Hematopoietic multipotent progenitor cell treated with erythropoietin and hydrocortisone succinate and interleukin-3 and kit ligand, for 15 days (in vitro differentiated cells): ENCODE measurements around the gene PDZD8.
A peak's percentile ranks its signal among the peaks of the same experiment; 100 is the strongest.

Source experiments
- DNase-seq: peaks from one replicate; pipeline ENCODE4 v3.0.0-alpha.2; 2015; ENCODE audit warnings: low spot score

PDZD8 gene, protein sequence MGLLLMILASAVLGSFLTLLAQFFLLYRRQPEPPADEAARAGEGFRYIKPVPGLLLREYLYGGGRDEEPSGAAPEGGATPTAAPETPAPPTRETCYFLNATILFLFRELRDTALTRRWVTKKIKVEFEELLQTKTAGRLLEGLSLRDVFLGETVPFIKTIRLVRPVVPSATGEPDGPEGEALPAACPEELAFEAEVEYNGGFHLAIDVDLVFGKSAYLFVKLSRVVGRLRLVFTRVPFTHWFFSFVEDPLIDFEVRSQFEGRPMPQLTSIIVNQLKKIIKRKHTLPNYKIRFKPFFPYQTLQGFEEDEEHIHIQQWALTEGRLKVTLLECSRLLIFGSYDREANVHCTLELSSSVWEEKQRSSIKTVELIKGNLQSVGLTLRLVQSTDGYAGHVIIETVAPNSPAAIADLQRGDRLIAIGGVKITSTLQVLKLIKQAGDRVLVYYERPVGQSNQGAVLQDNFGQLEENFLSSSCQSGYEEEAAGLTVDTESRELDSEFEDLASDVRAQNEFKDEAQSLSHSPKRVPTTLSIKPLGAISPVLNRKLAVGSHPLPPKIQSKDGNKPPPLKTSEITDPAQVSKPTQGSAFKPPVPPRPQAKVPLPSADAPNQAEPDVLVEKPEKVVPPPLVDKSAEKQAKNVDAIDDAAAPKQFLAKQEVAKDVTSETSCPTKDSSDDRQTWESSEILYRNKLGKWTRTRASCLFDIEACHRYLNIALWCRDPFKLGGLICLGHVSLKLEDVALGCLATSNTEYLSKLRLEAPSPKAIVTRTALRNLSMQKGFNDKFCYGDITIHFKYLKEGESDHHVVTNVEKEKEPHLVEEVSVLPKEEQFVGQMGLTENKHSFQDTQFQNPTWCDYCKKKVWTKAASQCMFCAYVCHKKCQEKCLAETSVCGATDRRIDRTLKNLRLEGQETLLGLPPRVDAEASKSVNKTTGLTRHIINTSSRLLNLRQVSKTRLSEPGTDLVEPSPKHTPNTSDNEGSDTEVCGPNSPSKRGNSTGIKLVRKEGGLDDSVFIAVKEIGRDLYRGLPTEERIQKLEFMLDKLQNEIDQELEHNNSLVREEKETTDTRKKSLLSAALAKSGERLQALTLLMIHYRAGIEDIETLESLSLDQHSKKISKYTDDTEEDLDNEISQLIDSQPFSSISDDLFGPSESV

DNA sequence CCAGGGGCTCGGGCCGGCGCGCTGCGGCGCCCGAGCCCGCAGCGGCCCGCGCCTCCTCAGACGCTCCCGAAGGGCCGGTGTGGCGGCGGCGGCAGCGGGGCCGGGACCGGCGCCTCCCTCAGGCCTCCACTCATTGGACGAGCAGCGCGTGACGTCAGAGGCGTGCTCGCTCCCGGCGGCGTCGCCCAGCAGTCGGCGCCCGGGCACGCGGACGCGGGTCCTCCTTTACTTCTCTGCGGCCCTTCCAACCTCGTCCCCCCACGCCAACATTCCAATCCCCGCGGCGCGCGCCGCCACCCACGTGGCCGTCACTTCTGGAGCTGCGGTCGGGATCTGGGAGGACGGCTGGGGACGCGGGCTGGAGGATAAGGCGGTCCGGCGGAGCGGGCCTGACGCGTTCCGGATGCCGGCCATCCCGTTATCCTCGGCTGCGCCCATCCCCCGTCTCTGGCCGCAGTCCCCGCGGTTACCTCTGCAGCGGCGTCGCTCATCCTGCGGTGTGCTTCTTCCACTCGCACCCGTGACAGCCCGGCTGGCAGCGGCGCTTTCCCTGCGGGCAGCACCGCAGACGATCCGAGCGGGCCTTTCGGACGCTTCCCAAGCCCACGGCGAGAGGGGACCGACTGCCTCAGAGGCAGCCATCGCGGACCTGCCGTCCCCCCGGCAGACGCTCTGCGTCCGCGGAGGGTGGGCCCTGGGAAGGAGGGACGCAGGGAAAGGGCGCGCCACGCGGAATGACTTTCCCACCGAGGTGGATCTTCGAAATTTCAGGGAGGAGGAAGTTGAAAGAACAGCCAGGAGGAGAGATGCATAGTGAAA, at the start of gene PDZD8:
TSS of gene PDZD8 (minus strand) at position 81 of the 819 bp plus-strand sequence. CDS start 213 bp downstream, outside the sequence.
- peak; percentile 94 for DNase-seq

GRCh38 chr10:117424171-117424570, 48.9 kb upstream of the PDZD8 start:
- DNase-seq: no peak

DNA sequence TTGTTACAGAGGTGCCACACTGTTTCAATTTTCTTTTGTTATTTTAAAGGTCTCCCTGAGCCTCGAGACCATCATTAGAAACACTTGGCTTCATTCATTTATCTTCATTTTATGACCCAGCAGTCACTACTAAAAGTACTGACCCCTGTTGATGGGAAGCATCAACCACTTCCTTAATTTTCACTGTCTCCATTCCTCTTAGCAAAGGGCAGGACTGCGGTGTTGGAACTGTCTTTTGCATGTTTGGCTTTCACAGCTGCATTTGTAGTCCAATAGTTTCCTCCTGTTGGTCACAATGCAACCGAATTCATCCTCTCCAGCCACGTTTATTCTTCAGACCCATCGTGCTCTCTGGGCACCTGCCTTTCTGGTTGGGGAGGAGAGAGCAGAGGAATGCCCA, 46.7 kb upstream of the PDZD8 start:
- DNase-seq: no peak

- DNase-seq: no peak
Measured at GRCh38 chr10:117420768-117421167, 45.5 kb upstream of the PDZD8 start.

DNA sequence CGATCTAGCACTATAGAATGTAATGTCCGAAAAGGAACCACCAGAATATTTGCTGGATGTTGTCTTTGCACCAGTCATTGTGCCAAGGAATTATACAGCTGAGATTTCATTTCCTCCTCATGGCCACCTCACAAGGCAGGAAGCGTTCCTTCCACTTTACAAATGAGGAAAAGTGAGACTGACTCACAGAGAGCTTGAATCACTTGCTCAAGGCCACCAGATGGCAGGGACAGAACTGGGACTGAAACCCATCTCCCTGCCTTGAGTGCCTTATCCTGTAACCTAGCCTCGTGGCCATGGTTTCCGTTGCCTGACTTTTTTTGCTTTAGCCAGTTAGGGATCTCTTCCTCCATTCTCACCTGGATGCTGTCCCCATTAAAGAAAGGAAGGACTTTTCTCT, 44.7 kb upstream of the PDZD8 start:
- DNase-seq: no peak

DNA sequence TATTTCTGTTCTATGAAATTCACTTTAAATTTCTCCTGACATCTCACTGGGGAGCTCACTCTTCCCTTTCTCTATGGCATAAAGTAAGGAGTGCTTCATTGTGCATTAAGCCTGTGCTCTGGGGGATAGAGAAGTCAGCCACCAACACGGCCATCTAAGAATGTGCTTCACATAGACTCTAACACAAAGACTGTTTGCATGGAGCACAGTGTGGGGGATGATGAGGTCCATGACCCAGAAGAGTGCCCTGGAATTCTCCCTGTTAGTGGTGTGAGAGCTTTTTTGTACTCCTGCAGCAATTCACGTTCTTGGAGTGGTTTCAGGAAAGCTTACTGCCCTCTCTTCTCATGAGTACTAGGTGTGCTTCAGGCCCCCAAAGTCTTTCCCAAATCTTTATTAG, 43.9 kb upstream of the PDZD8 start:
- DNase-seq: no peak

DNA sequence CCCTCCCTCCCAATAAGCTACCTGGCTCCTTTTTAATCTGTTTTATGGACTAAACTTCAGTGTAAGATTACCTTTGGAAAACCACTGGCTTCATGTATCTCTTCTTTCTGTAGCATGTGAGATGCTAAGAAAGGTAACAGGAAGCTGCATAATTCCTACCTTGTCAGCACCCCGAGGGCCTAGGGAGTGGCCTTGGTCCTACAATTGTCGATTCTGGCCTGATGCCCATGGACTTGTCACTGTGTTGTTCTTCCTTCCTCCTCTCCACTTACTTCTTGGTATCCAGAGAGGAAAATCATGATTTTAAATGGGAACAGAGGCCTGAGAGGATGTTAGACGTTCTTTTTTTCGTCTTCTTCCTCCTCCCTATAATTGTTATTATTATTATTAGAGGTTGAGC, 42.9 kb upstream of the PDZD8 start:
- DNase-seq: no peak

- DNase-seq: no peak
Measured at GRCh38 chr10:117417196-117417595, 42.0 kb upstream of the PDZD8 start.

DNA sequence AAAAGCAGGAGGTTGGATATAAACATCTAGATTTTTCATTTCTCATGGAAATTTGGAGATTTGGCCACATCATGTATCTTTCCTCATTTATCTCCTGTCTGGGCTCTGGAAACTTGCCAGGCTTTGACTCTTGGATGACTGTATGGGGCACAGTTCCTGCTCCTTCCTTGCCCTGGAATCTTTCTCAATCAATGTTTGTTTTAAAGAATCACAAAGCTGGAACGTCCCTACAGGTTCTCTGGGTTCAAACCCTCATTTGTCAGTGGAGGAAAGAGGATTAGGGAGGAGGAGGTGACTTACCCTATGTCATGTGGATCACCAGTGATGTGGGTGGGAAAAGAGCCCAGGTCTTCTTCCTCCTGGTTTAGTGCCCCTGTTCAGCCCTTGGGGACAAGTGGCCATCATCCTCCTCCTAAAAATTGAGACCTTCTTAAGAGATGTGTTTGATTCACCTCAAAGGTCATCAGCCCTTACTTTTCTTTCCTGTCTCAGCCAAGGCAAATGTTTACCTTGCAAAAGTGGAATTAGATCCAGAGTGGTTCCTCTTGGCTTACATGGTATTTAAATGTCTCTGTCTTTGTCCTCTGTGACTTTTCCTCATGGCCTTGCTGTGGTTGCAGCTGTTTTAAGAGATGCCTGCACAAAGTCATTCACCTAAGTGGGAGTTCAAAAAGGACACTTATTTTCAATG, 38.8 kb upstream of the PDZD8 start:
- peak; percentile 30 for DNase-seq

- no peak for DNase-seq
Measured at GRCh38 chr10:117412469-117413010, 37.3 kb upstream of the PDZD8 start.

GRCh38 chr10:117411479-117412399, 36.5 kb upstream of the PDZD8 start:
- DNase-seq: peak; percentile 93

GRCh38 chr10:117410557-117410956, 35.3 kb upstream of the PDZD8 start:
- peak; percentile 40 for DNase-seq

GRCh38 chr10:117409549-117410305, 34.5 kb upstream of the PDZD8 start:
- DNase-seq: peak; percentile 45

GRCh38 chr10:117408436-117409384, 33.5 kb upstream of the PDZD8 start:
- peak; percentile 53 for DNase-seq

- DNase-seq: no peak
Measured at GRCh38 chr10:117405730-117406129, 30.5 kb upstream of the PDZD8 start.

- no peak for DNase-seq
Measured at GRCh38 chr10:117400329-117400728, 25.1 kb upstream of the PDZD8 start.

DNA sequence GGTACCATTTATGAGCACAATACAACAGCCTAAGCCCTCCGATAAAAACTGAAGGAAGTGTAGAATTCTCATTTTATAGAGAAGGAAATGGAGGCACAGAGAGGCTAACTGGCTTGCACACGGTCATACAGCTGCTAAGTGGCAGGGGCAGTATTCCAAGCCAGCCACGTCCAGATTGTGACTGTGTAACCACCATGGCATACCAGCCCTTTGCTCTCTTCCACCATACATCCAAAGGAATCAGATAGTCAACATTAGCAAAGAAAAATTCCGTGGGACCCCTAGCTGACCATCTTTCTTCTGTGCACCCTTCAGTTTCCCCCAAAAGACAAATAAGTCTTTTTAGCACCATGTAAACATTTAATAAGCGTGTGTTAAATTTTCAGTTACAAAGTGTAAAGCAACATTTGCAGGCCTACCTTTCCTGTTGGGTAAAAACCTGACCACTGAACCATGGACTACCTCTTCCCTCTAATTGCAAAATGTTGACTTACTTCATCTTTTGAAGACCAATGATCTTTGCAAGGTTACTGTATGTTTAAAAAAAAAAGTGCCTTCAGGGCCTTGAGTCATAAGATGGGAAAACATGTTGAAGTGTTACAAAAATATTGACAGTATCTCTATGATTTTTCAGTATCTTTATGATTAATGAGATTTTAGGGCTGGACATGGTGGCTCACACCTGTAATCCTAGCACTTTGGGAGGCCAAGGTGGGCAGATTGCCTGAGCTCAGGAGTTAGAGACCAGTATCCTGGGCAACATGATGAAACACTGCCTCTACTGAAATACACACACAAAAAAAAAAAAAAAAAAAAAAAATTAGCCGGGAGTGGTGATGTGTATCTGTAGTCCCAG, 24.3 kb upstream of the PDZD8 start:
- no peak for DNase-seq
